Superior temporal gyrus (tissue), 1 donor: ENCODE data around the gene KCND1.
"Not testable (repeated sequence)": the region's sequence is repeated elsewhere in the genome, so short reads cannot be mapped to it uniquely, and the experiment has no call there.

Experiments
- DNase-seq: peaks from one replicate; pipeline ENCODE4 v3.0.0-alpha.2; 2016; ENCODE audit errors: extremely low spot score

KCND1 gene

GRCh38 chrX:48971249-48972219 lies at the start of gene KCND1:
TSS of gene KCND1 (minus strand) at chrX:48971844. CDS start at chrX:48970271, 1,573 bp downstream.
- no peak for DNase-seq

GRCh38 chrX:49019599-49020249 lies 48.1 kb upstream of the KCND1 start:
- no peak for DNase-seq

- no peak for DNase-seq
These were observed 47.4 kb upstream of the KCND1 start for GRCh38 chrX:49019050-49019449.

- DNase-seq: no peak
These were observed 32.1 kb upstream of the KCND1 start for GRCh38 chrX:49003696-49004095.

GRCh38 chrX:49002091-49002935 lies 30.7 kb upstream of the KCND1 start, which contains the start of gene GRIPAP1:
TSS of gene GRIPAP1 (minus strand) at chrX:49002264. CDS start at chrX:49002229, 35 bp downstream.
- DNase-seq: peak; percentile 85

- no peak for DNase-seq
These were observed 30.0 kb upstream of the KCND1 start for GRCh38 chrX:49001521-49002090.

- DNase-seq: no peak
These were observed 29.0 kb upstream of the KCND1 start for GRCh38 chrX:49000636-49001035.

- no peak for DNase-seq
These were observed 27.4 kb upstream of the KCND1 start for GRCh38 chrX:48999030-48999429.

GRCh38 chrX:48998391-48998790 lies 26.7 kb upstream of the KCND1 start:
- no peak for DNase-seq

GRCh38 chrX:48997865-48998264 lies 26.2 kb upstream of the KCND1 start:
- DNase-seq: no peak

- no peak for DNase-seq
These were observed 25.8 kb upstream of the KCND1 start for GRCh38 chrX:48997455-48997854.

GRCh38 chrX:48996969-48997368 lies 25.3 kb upstream of the KCND1 start:
- no peak for DNase-seq

GRCh38 chrX:48992341-48992740 lies 20.7 kb upstream of the KCND1 start:
- no peak for DNase-seq

GRCh38 chrX:48989483-48989882 lies 17.8 kb upstream of the KCND1 start:
- DNase-seq: no peak

GRCh38 chrX:48983896-48984295 lies 12.3 kb upstream of the KCND1 start:
- no peak for DNase-seq

- no peak for DNase-seq
These were observed 11.4 kb upstream of the KCND1 start for GRCh38 chrX:48983081-48983480.

- no peak for DNase-seq
These were observed 9.5 kb upstream of the KCND1 start for GRCh38 chrX:48981178-48981577.

- not testable (repeated sequence) for DNase-seq
These were observed 8.7 kb upstream of the KCND1 start for GRCh38 chrX:48980341-48980740.

GRCh38 chrX:48978226-48978625 lies 6.6 kb upstream of the KCND1 start:
- DNase-seq: no peak

- no peak for DNase-seq
These were observed 4.4 kb upstream of the KCND1 start for GRCh38 chrX:48976086-48976485.

- no peak for DNase-seq
These were observed 3.9 kb upstream of the KCND1 start for GRCh38 chrX:48975541-48975940.

GRCh38 chrX:48975041-48975440 lies 3.4 kb upstream of the KCND1 start:
- DNase-seq: no peak
